DND-41 (cell line): ENCODE results near the gene CACNB2.

Experiments
- CTCF ChIP-seq: IDR thresholded peaks from 2 replicates; pipeline ENCODE4 v1.5.1; 2012; ENCODE audit warnings: borderline replicate concordance, low read length, moderate library complexity, mild to moderate bottlenecking; ENCODE audit not compliant: poor library complexity, severe bottlenecking; ENCODE audit errors: extremely low read depth
- EZH2 ChIP-seq: IDR thresholded peaks from 3 replicates; pipeline ENCODE4 v1.6.1; 2012; ENCODE audit warnings: borderline replicate concordance, low read depth, mild to moderate bottlenecking, moderate library complexity, low read length, inconsistent platforms; ENCODE audit not compliant: severe bottlenecking

GRCh38 chr10:18460032-18460431, 319.8 kb downstream of the CACNB2 start:
- TF ChIP-seq EZH2 (no peak), CTCF (no peak)
